K562 (cell line): ENCODE results near the gene CD99L2. TPM values are rescaled to one million over a fixed set of nuclear protein-coding genes. Genes with fewer than 3 reads are reported as not detected.

Experiments used
- ATAC-seq: fragments of 200-7000 bp; cut with Tn5 transposase; 3 replicates; pipeline ENCODE4 v1.9.1; 2020; ENCODE audit warnings: moderate library complexity
- BruUV-seq: library from RNA; stranded (reverse); fragments of 400-500 nt; replicated peaks from 2 replicates; lab custom pipeline; 2021; lab: Mats Ljungman, UMichigan
- CTCF ChIA-PET: fragments of 300-600 bp; formaldehyde crosslinking; extraction: SDS; loops from one replicate; lab custom pipeline; 2021; ENCODE audit warnings: low intra/inter-chr PET ratio; lab: Yijun Ruan, JAX
- POLR2A ChIA-PET: fragments of 300-600, 350-650 bp; sonication (Branson Sonifier 250); formaldehyde crosslinking; extraction: SDS; loops from one replicate; lab custom pipeline; 2021; ENCODE audit warnings: antibody characterized with exemption, inconsistent platforms; lab: Yijun Ruan, JAX
- DNase-seq, 4 experiments: peaks; one replicate each; pipeline versions ENCODE4 v3.0.0 to v3.0.0-alpha.2; 2011 to 2018; ENCODE audit warnings: low spot score in 3 of 4, mixed read lengths in 3 of 4; ENCODE audit errors: extremely low read depth in 1 of 4
- FAIRE-seq: peaks from 2 replicates; lab custom pipeline; 2011; peaks lifted over from hg19 to GRCh38; lab: Jason Lieb, UNC
- H2AFZ ChIP-seq: 2 replicates; pipeline ENCODE4 v1.6.0; 2011; ENCODE audit warnings: low read depth, low read length, control low read depth, inconsistent platforms
- H3K27ac ChIP-seq: fragments of 200-600 bp; 3 replicates; pipeline ENCODE4 v1.8.0; 2011; ENCODE audit warnings: low read depth, mild to moderate bottlenecking, control low read depth, inconsistent platforms, low read length, moderate library complexity, mixed read lengths; ENCODE audit errors: extremely low read depth
- H3K27me3 ChIP-seq, 2 experiments: fragments of 300-600 bp in 1 of 2; 2 replicates in 1 of 2; 3 replicates in 1 of 2; pipeline versions ENCODE4 v1.6.0 to v1.8.0; 2011; ENCODE audit warnings: inconsistent platforms in 2 of 2, low read length in 2 of 2, mild to moderate bottlenecking in 1 of 2, mixed read lengths in 1 of 2, moderate library complexity in 1 of 2; ENCODE audit not compliant: control insufficient read depth in 2 of 2, insufficient read depth in 2 of 2
- H3K36me3 ChIP-seq: fragments of 300-600 bp; 3 replicates; pipeline ENCODE4 v1.8.0; 2011; ENCODE audit warnings: mild to moderate bottlenecking, low read length, inconsistent platforms; ENCODE audit not compliant: control insufficient read depth, insufficient read depth
- H3K4me1 ChIP-seq, 2 experiments: fragments of 200-600 bp in 1 of 2; replicated peaks in 1 of 2; 2 replicates in 1 of 2; 3 replicates in 1 of 2; pipeline versions ENCODE4 v1.5.1 to v1.8.0; 2011; ENCODE audit warnings: inconsistent platforms in 2 of 2, low read length in 2 of 2, mild to moderate bottlenecking in 1 of 2, mixed read lengths in 1 of 2, moderate library complexity in 1 of 2; ENCODE audit not compliant: control insufficient read depth in 2 of 2, insufficient read depth in 2 of 2
- H3K4me2 ChIP-seq: 2 replicates; pipeline ENCODE4 v1.6.1; 2011; ENCODE audit warnings: low read length, control low read depth, inconsistent platforms, mixed read lengths; ENCODE audit not compliant: insufficient read depth
- H3K4me3 ChIP-seq: fragments of 200-600 bp; sonication (generic), shearing (Covaris generic); 2 replicates; pipeline ENCODE4 v1.5.1; 2016; ENCODE audit warnings: control low read depth, inconsistent platforms
- H3K79me2 ChIP-seq: fragments of 200-600 bp; 3 replicates; pipeline ENCODE4 v1.8.0; 2011; ENCODE audit warnings: low read length, inconsistent platforms; ENCODE audit not compliant: control insufficient read depth, insufficient read depth
- H3K9ac ChIP-seq, 2 experiments: 2 replicates each; pipeline versions ENCODE4 v1.6.0 to v1.6.1; 2011; ENCODE audit warnings: low read depth in 2 of 2, low read length in 2 of 2, control low read depth in 1 of 2, inconsistent platforms in 1 of 2, mild to moderate bottlenecking in 1 of 2, mixed read lengths in 1 of 2; ENCODE audit not compliant: insufficient read depth in 1 of 2
- H3K9me1 ChIP-seq: one replicate; pipeline ENCODE4 v1.6.0; 2011; ENCODE audit warnings: inconsistent platforms, mild to moderate bottlenecking, low read length, moderate library complexity; ENCODE audit not compliant: control insufficient read depth, insufficient read depth
- H3K9me3 ChIP-seq: replicated peaks from 2 replicates; pipeline ENCODE4 v1.5.1; 2011; ENCODE audit warnings: low read depth, low read length, inconsistent platforms; ENCODE audit not compliant: control insufficient read depth, insufficient read depth
- H4K20me1 ChIP-seq: replicated peaks from 2 replicates; pipeline ENCODE4 v1.6.1; 2011; ENCODE audit warnings: low read length, inconsistent platforms, mixed read lengths; ENCODE audit not compliant: control insufficient read depth, insufficient read depth
- BRCA1 ChIP-seq, 2 experiments: fragments of 450-650 bp in 1 of 2; sonication (generic) in 1 of 2; formaldehyde crosslinking in 1 of 2; IDR thresholded peaks; 2 replicates each; pipeline versions ENCODE4 v1.5.0 to v1.6.1; 2017 to 2020; ENCODE audit warnings: mild to moderate bottlenecking in 1 of 2, missing genetic modification reagents in 1 of 2
- CEBPG ChIP-seq, 3 experiments: fragments of 200-800 bp in 1 of 3; sonication (Bioruptor generic) in 1 of 3; sonication (generic) in 1 of 3; formaldehyde crosslinking in 1 of 3; IDR thresholded peaks in 2 of 3; conservative IDR thresholded peaks in 1 of 3; 2 replicates each; pipeline versions ENCODE4 v1.6.1 to v1.8.0; 2016 to 2022; ENCODE audit warnings: missing compliant biosample characterization in 2 of 3, missing genetic modification characterization in 2 of 3, mild to moderate bottlenecking in 1 of 3, missing genetic modification reagents in 1 of 3
- CTBP1 ChIP-seq: fragments of 450-650 bp; IDR thresholded peaks from 2 replicates; pipeline ENCODE4 v1.6.1; 2016; ENCODE audit warnings: borderline replicate concordance
- ELF2 ChIP-seq: fragments of 250-450 bp; sonication (Bioruptor Pico); IDR thresholded peaks from 2 replicates; pipeline ENCODE4 v1.5.0; 2021; ENCODE audit warnings: mild to moderate bottlenecking
- LCOR ChIP-seq: sonication (generic); formaldehyde crosslinking; IDR thresholded peaks from 2 replicates; pipeline ENCODE4 v1.8.0; 2022; ENCODE audit warnings: mild to moderate bottlenecking, missing genetic modification reagents
- PHB ChIP-seq: fragments of 250-450 bp; sonication (Bioruptor Pico); IDR thresholded peaks from 2 replicates; pipeline ENCODE4 v1.5.0; 2021
- WHSC1 ChIP-seq: IDR thresholded peaks from one replicate; pipeline ENCODE4 v1.6.1; 2012; ENCODE audit warnings: low read length, control low read depth, inconsistent platforms
- ZMIZ1 ChIP-seq, 2 experiments: fragments of 150-350 bp in 1 of 2; IDR thresholded peaks; 2 replicates each; pipeline ENCODE4 v1.6.1; 2012 to 2016; ENCODE audit warnings: low read depth in 2 of 2, low read length in 2 of 2, mild to moderate bottlenecking in 1 of 2, moderate library complexity in 1 of 2
- ZNF280A ChIP-seq: fragments of 450-650 bp; IDR thresholded peaks from 2 replicates; pipeline ENCODE4 v1.6.1; 2018; ENCODE audit warnings: mild to moderate bottlenecking, low read depth; ENCODE audit not compliant: partially characterized antibody
- ZNF592 ChIP-seq: fragments of 450-650 bp; IDR thresholded peaks from 2 replicates; pipeline ENCODE4 v1.6.1; 2017; ENCODE audit warnings: antibody characterized with exemption, mild to moderate bottlenecking
- ZNF668 ChIP-seq: fragments of 250-450 bp; sonication (Bioruptor Pico); IDR thresholded peaks from 2 replicates; pipeline ENCODE4 v1.8.0; 2022; ENCODE audit warnings: mild to moderate bottlenecking, inconsistent platforms
- WGBS: fragments of 100-300 bp; shearing (Covaris generic); methylation state at CpG from one replicate; pipeline ENCODE4 v1.1.6; 2016; ENCODE audit warnings: low coverage, mixed read lengths; ENCODE audit not compliant: insufficient coverage; ENCODE audit errors: missing lambda C conversion rate; 5-methylcytosine and 5-hydroxymethylcytosine counted together
- in situ Hi-C: fragments of 300-500 bp; cut with MboI; formaldehyde crosslinking; loops from 4 replicates; pipeline ENCODE4 v1.15.0; 2018; ENCODE audit warnings: inconsistent platforms, mixed read lengths
- intact Hi-C: fragments of 100-400 bp; cut with micrococcal nuclease; formaldehyde crosslinking; loops from 2 replicates; pipeline ENCODE4 v1.14.2; 2022
- polyA plus RNA-seq, 8 experiments: library from polyadenylated mRNA; depleted of rRNA in 4 of 8; stranded (reverse) in 5 of 8; unstranded in 3 of 8; fragments of >200 nt; fragmentation: Nextera tagmentation in 2 of 8; fragmentation: Illumina TruSeq in 1 of 8; extraction: Ambion mirVana in 2 of 8; extraction: Trizol in 1 of 8; gene quantifications; 2 replicates each; pipeline versions ENCODE4 v1.2.1 to v1.2.3, GENCODE V29; 2011 to 2014; ENCODE audit warnings: inconsistent platforms in 1 of 8, missing spikeins in 1 of 8
- total RNA-seq, 7 experiments: library from RNA; depleted of rRNA in 6 of 7; stranded (reverse); fragments of >200 nt in 6 of 7; fragmentation: Illumina TruSeq in 2 of 7; extraction: Trizol in 2 of 7; gene quantifications; 2 replicates each; pipeline versions ENCODE4 v1.2.1 to v1.2.3, GENCODE V29; 2011 to 2021; ENCODE audit warnings: low replicate concordance in 1 of 7

The CD99L2 gene
- total and polyA plus RNA-seq, 9 of the 15 experiments (the other 6 are each of a cell fraction or from before 2014, with no cell fraction given), result 0.76 to 19.0 (median 11.9) TPM

GRCh38 chrX:150768580-150769190 is 129.8 kb downstream of the CD99L2 start:
- Histone ChIP-seq H3K9me1 (no peaks in the 10 kb centered on the region), H3K27me3 (no peaks in the 10 kb centered on the region), H3K4me3 (no peak overlapping the region), H4K20me1 (no peaks in the 10 kb centered on the region), H3K9me3 (no peaks in the 10 kb centered on the region), H3K4me2 (no peak overlapping the region), H3K9ac (no peak overlapping the region), H3K36me3 (no peaks in the 10 kb centered on the region; the same call in 2 of the 3 replicates), H3K27ac (no peak overlapping the region), H3K4me1 (peaks cover 16 to 22% of the 10 kb centered on the region in 2 experiments; a peak in 4 of 5 replicates), H2AFZ (no peak overlapping the region), H3K79me2 (no peaks in the 10 kb centered on the region)
- FAIRE-seq, result no peak
- ChIA-PET CTCF (no interaction called here), POLR2A (interaction anchor here (0.6 kb wide), 1 partner anchor 260 kb away, joined by 3 read pairs; no protein-coding TSS in a partner anchor)
- WGBS, result 84% methylated on average over 8 of the region's 19 CpGs
- no peak for DNase-seq
- intact Hi-C loops (no loop called here), in situ Hi-C loops (loop anchor here (25.0 kb wide), 1 partner anchor 919 kb away; the partner anchor contains the start of gene PRRG3)
- ATAC-seq, result no peak
- TF ChIP-seq BRCA1 (IDR thresholded peaks at IDR 0.05) (no peak), BRCA1 (CRISPR knock-in tag; IDR thresholded peaks at IDR 0.05) (no peak), ELF2 (no peak), ZNF280A (no peak), LCOR (CRISPR knock-in tag) (no peak), WHSC1 (no peak), CTBP1 (no peak), PHB (CRISPR knock-in tag) (no peak), CEBPG (CRISPR knock-in tag; IDR thresholded peaks at IDR 0.05) (no peak), CEBPG (tag; conservative IDR thresholded peaks at IDR 0.05 in 1 of 2, IDR thresholded peaks at IDR 0.05 in 1 of 2) (no peak), ZNF592 (no peak), ZNF668 (CRISPR knock-in tag) (no peak), ZMIZ1 (IDR thresholded peaks at IDR 0.05; ENCODE audit: low read depth in 2 of 2, low read length in 2 of 2) (no peak)
- no TSS peak for BruUV-seq
